ENCODE results near the gene RTN4RL2. TPM values are rescaled to one million over a fixed set of nuclear protein-coding genes. Genes with fewer than 3 reads are reported as not detected.

Gene RTN4RL2
- total RNA-seq, 6 donors from 2014 or later = 1.1 to 4.1 (median 2.0) TPM; not detected in 1

DNA sequence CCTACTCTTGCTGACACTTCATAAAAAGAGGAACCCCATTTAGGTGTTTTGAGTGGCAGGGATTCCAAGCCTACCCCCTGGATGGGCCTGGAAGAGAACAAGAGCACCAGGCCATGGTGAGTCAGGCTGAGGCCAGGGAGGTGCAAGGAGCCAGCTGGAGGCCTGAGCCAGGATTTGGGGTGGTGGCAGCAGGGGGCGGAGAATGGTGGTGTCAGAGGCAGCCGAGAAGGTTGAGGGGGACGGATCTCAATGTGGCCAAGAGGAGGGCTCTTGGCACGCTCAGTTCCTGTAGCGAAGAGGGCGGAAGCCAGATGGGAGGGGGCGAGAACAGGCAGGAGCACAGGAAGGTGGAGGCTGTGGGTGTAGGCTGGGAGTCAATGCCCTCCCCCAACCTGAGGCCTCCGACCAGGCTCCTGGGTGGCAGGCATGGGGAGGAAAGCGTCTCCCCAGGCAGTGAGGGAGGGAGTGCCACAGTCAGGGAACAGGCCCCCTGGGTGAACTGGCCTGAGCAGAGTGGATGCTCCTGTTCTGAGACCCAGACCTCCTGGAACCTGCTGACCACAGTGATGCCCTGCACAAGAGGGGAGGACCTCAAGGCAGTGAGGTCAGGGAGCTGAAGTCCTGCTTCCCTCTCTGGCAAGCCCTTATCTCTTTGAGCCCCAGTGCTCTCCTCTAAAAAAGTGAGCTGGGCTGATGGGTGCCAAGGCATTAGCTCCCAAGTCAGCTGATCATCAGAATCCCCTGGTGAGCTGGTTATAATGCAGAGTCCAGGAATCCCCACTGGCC is 13.9 kb downstream of the RTN4RL2 start:
- WGBS, 2 donors = 34 to 54% methylated on average over 8 to 9 of the region's 9 CpGs

DNA sequence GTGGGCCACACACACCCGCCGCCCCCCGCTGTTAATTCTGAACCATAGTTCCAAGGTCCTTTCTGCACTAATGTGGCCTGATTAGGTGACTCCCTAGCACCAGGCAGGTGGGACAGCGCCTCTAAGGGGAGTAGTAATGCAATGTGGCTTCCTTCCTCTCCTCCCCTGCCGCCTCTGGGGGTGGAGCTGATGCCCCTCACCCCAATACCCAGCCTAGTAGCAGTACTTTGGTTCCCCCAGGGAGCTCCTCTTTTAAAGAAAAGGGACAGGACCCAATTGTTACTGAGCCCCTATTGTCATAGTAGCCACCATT is 14.4 kb downstream of the RTN4RL2 start:
- H3K27ac ChIP-seq = no peak overlapping the region
- no peak for ATAC-seq (ENCODE audit: low FRiP score in 2 of 2)
- 80 to 100% methylated on average over 2 to 5 of the region's 5 CpGs for WGBS, 2 donors

More for the DNA sequence above, 13.9 kb downstream of the RTN4RL2 start:
- TF ChIP-seq EP300 (IDR thresholded peaks at IDR 0.05) (no peak), POLR2A (IDR thresholded peaks at IDR 0.05) (no peak), POLR2AphosphoS5 (IDR thresholded peaks at IDR 0.05) (no peak)
- TF ChIP-seq, protein P1, sequence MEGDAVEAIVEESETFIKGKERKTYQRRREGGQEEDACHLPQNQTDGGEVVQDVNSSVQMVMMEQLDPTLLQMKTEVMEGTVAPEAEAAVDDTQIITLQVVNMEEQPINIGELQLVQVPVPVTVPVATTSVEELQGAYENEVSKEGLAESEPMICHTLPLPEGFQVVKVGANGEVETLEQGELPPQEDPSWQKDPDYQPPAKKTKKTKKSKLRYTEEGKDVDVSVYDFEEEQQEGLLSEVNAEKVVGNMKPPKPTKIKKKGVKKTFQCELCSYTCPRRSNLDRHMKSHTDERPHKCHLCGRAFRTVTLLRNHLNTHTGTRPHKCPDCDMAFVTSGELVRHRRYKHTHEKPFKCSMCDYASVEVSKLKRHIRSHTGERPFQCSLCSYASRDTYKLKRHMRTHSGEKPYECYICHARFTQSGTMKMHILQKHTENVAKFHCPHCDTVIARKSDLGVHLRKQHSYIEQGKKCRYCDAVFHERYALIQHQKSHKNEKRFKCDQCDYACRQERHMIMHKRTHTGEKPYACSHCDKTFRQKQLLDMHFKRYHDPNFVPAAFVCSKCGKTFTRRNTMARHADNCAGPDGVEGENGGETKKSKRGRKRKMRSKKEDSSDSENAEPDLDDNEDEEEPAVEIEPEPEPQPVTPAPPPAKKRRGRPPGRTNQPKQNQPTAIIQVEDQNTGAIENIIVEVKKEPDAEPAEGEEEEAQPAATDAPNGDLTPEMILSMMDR (IDR thresholded peaks at IDR 0.05) = no peak
- H3K36me3 ChIP-seq = no peaks in the 10 kb centered on the region
- H3K27ac ChIP-seq = no peak overlapping the region
- peaks cover 17 to 30% (median 19%) of the 10 kb centered on the region in 4 donors for H3K4me1 ChIP-seq
- no peak for ATAC-seq (ENCODE audit: low FRiP score in 2 of 2)
- H3K4me3 ChIP-seq = no peak overlapping the region
- peaks cover 0 to 9% (median 0%) of the 10 kb centered on the region in 4 donors for H3K27me3 ChIP-seq
- DNase-seq = no peak
- H3K9me3 ChIP-seq = no peaks in the 10 kb centered on the region

DNA sequence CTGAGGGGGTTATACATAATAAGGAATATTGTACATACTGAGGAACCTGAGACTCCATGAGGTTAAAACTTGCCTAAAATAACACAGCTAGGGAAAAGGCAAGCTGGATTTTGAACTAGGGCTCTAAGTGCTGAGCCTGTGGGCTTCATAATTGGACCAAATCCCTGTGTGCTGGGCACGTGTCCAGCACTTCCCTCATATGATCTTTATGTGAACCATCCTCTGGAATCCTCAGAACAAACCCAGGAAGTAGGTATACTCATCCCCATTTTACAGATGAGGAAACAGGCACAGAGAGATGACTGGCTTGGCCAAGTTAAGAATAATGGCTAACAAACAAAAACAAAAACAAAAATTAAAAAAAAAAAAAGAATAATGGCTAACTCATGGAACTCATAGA is 14.9 kb downstream of the RTN4RL2 start:
- H3K36me3 ChIP-seq = no peaks in the 10 kb centered on the region
- H3K4me1 ChIP-seq = peaks cover 17 to 30% (median 19%) of the 10 kb centered on the region in 4 donors
- no peak overlapping the region for H3K4me3 ChIP-seq
- H3K27ac ChIP-seq = no peak overlapping the region
- TF ChIP-seq, protein P1 (IDR thresholded peaks at IDR 0.05) = no peak
- TF ChIP-seq EP300 (IDR thresholded peaks at IDR 0.05) = no peak
- no peak for TF ChIP-seq POLR2AphosphoS5 (IDR thresholded peaks at IDR 0.05)
- no peak for TF ChIP-seq POLR2A (IDR thresholded peaks at IDR 0.05)
- peaks cover 0 to 9% (median 0%) of the 10 kb centered on the region in 4 donors for H3K27me3 ChIP-seq
- ATAC-seq (ENCODE audit: low FRiP score in 2 of 2) (no peak), DNase-seq (no peak)
- 50 to 52% methylated on average over 1 of the region's 1 CpG for WGBS, 2 donors
- H3K9me3 ChIP-seq = no peaks in the 10 kb centered on the region

More for the DNA sequence above, 14.4 kb downstream of the RTN4RL2 start:
- Histone ChIP-seq H3K4me1 (peaks cover 17 to 30% (median 19%) of the 10 kb centered on the region in 4 donors), H3K27me3 (peaks cover 0 to 9% (median 0%) of the 10 kb centered on the region in 4 donors), H3K36me3 (no peaks in the 10 kb centered on the region), H3K4me3 (no peak overlapping the region), H3K9me3 (no peaks in the 10 kb centered on the region)
- no peak for DNase-seq
- TF ChIP-seq EP300 (IDR thresholded peaks at IDR 0.05) (no peak), POLR2AphosphoS5 (IDR thresholded peaks at IDR 0.05) (no peak)

DNA sequence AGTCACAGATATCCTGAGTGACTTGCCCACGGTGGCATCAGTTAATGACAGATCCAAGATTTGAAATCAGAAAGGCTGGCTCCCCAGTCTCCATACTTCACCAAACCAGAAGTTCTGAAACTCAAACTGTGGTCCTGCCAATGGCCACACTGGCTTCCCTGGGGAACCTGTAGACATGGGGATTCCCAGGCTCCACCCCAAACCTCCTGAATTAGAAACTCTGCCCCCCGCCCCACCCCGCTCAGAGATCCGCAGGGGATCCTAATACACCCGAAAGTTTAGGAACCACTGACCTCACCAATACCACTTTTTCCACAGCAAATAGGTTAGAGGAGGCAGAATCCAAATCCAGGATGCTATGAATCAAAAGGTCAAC is 15.3 kb downstream of the RTN4RL2 start:
- DNase-seq = no peak
- peaks cover 0 to 9% (median 0%) of the 10 kb centered on the region in 4 donors for H3K27me3 ChIP-seq
- H3K4me3 ChIP-seq = peak overlapping the region in 2 of 4 donors; percentile 53 to 57
- TF ChIP-seq, protein P1 (IDR thresholded peaks at IDR 0.05) = no peak
- no peak for TF ChIP-seq POLR2AphosphoS5 (IDR thresholded peaks at IDR 0.05)
- TF ChIP-seq POLR2A (IDR thresholded peaks at IDR 0.05) = no peak
- peaks cover 17 to 30% (median 19%) of the 10 kb centered on the region in 4 donors for H3K4me1 ChIP-seq
- WGBS, 2 donors = 68 to 72% methylated on average over 5 of the region's 5 CpGs
- ATAC-seq (ENCODE audit: low FRiP score in 2 of 2) = no peak
- no peaks in the 10 kb centered on the region for H3K9me3 ChIP-seq
- H3K27ac ChIP-seq = no peak overlapping the region
- no peaks in the 10 kb centered on the region for H3K36me3 ChIP-seq

DNA sequence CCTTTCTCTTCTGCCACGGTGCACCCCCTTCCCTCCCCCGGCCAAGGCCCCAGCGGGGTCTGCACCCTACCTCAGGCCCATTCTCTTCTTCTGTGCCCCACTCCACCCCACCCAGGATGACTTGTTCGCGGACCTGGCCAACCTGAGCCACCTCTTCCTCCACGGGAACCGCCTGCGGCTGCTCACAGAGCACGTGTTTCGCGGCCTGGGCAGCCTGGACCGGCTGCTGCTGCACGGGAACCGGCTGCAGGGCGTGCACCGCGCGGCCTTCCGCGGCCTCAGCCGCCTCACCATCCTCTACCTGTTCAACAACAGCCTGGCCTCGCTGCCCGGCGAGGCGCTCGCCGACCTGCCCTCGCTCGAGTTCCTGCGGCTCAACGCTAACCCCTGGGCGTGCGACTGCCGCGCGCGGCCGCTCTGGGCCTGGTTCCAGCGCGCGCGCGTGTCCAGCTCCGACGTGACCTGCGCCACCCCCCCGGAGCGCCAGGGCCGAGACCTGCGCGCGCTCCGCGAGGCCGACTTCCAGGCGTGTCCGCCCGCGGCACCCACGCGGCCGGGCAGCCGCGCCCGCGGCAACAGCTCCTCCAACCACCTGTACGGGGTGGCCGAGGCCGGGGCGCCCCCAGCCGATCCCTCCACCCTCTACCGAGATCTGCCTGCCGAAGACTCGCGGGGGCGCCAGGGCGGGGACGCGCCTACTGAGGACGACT is 15.9 kb downstream of the RTN4RL2 start:
- ATAC-seq (ENCODE audit: low FRiP score in 2 of 2) = peak; percentile 39 to 71
- no peaks in the 10 kb centered on the region for H3K36me3 ChIP-seq
- peaks cover 17 to 30% (median 19%) of the 10 kb centered on the region in 4 donors for H3K4me1 ChIP-seq
- H3K27me3 ChIP-seq = peaks cover 0 to 9% (median 0%) of the 10 kb centered on the region in 4 donors
- WGBS, 2 donors = 6 to 13% methylated on average over 12 to 14 of the region's 80 CpGs
- peak overlapping the region; percentile 31 to 57 (median 48) for H3K4me3 ChIP-seq
- DNase-seq = peak in 1 of 2 donors; percentile 93
- H3K9me3 ChIP-seq = no peaks in the 10 kb centered on the region
- peak overlapping the region in 3 of 4 donors; percentile 0 to 67 (median 7) for H3K27ac ChIP-seq
- no peak for TF ChIP-seq EP300 (IDR thresholded peaks at IDR 0.05)
- TF ChIP-seq, protein P1 (IDR thresholded peaks at IDR 0.05) = peak in 1 of 6 experiments; percentile 8
- TF ChIP-seq POLR2AphosphoS5 (IDR thresholded peaks at IDR 0.05) = no peak
- TF ChIP-seq POLR2A (IDR thresholded peaks at IDR 0.05) = no peak

Measured in upper lobe of left lung (tissue), 6 donors.